B cell (primary cell): ENCODE results near the gene RING1. TPM values are rescaled to one million over a fixed set of nuclear protein-coding genes. Genes with fewer than 3 reads are reported as not detected.

Source experiments
- ATAC-seq: fragments of 200-7000 bp; cut with Tn5 transposase; one replicate; pipeline ENCODE4 v1.10.0; 2021; ENCODE audit warnings: low read depth, mild to moderate bottlenecking, moderate number of reproducible peaks, moderate library complexity
- CTCF ChIA-PET: fragments of 350-600 bp; sonication (Branson Sonifier 250); formaldehyde crosslinking; loops from one replicate; lab custom pipeline; 2021; ENCODE audit warnings: antibody characterized with exemption, inconsistent platforms; lab: Charles Lee
- POLR2A ChIA-PET: fragments of 350-600 bp; sonication (Branson Sonifier 250); formaldehyde crosslinking; loops from one replicate; lab custom pipeline; 2021; ENCODE audit warnings: antibody characterized with exemption; lab: Charles Lee
- DNase-seq: peaks from one replicate; pipeline ENCODE4 v3.0.0; 2013
- H2AFZ ChIP-seq: 2 replicates; pipeline ENCODE4 v1.6.1; 2012; ENCODE audit warnings: mild to moderate bottlenecking, low read depth, low read length; ENCODE audit not compliant: insufficient read depth, poor library complexity, severe bottlenecking
- H3K27ac ChIP-seq, 2 donors: 1 replicate in 1 of 2; 2 replicates in 1 of 2; pipeline ENCODE4 v1.5.1; 2012 to 2013; ENCODE audit warnings: low read length in 2 of 2, mild to moderate bottlenecking in 2 of 2, moderate library complexity in 1 of 2
- H3K27me3 ChIP-seq, 4 experiments: fragments of 200-600 bp in 1 of 4; sonication (generic) in 1 of 4; replicated peaks in 1 of 4; 1 replicate in 2 of 4; 2 replicates in 2 of 4; pipeline versions ENCODE4 v1.6.1 to v1.7.0; 2013 to 2016; ENCODE audit warnings: low read length in 3 of 4, mild to moderate bottlenecking in 2 of 4, mixed read lengths in 1 of 4, moderate library complexity in 1 of 4; ENCODE audit not compliant: insufficient read depth in 4 of 4, control insufficient read depth in 3 of 4; ENCODE audit errors: control extremely low read depth in 1 of 4
- H3K36me3 ChIP-seq, 2 experiments: replicated peaks in 1 of 2; 1 replicate in 1 of 2; 2 replicates in 1 of 2; pipeline versions ENCODE4 v1.6.1 to v1.7.1; 2013; ENCODE audit warnings: low read length in 1 of 2; ENCODE audit not compliant: insufficient read depth in 2 of 2, control insufficient read depth in 1 of 2; ENCODE audit errors: control extremely low read depth in 1 of 2, extremely low read depth in 1 of 2
- H3K4me1 ChIP-seq, 2 donors: fragments of 200-600 bp in 1 of 2; sonication (generic) in 1 of 2; 1 replicate in 1 of 2; 2 replicates in 1 of 2; pipeline versions ENCODE4 v1.5.1 to v1.6.1; 2013 to 2017; ENCODE audit warnings: low read length in 2 of 2; ENCODE audit not compliant: control insufficient read depth in 2 of 2, insufficient read depth in 2 of 2
- H3K4me2 ChIP-seq: replicated peaks from 2 replicates; pipeline ENCODE3; 2012; ENCODE audit warnings: mild to moderate bottlenecking, low read depth, low read length; ENCODE audit not compliant: poor library complexity, severe bottlenecking
- H3K4me3 ChIP-seq, 5 experiments: fragments of 200-600 bp in 1 of 5; sonication (generic) in 1 of 5; 1 replicate in 3 of 5; 2 replicates in 2 of 5; pipeline versions ENCODE4 v1.5.1 to v1.7.0; 2011 to 2016; ENCODE audit warnings: low read length in 4 of 5, mild to moderate bottlenecking in 4 of 5, low read depth in 2 of 5, control low read depth in 1 of 5, moderate library complexity in 1 of 5; ENCODE audit not compliant: insufficient read depth in 1 of 5; ENCODE audit errors: control extremely low read depth in 1 of 5, extremely low read depth in 1 of 5
- H3K79me2 ChIP-seq: fragments of 200-600 bp; sonication (generic); one replicate; pipeline ENCODE4 v1.6.0; 2016; ENCODE audit warnings: low read length; ENCODE audit not compliant: control insufficient read depth, insufficient read depth
- H3K9ac ChIP-seq: fragments of 200-600 bp; sonication (generic); 2 replicates; pipeline ENCODE4 v1.6.1; 2017; ENCODE audit warnings: mild to moderate bottlenecking, low read length, moderate library complexity
- H3K9me3 ChIP-seq, 3 donors: one replicate each; pipeline versions ENCODE4 v1.6.1 to v1.7.1; 2013; ENCODE audit warnings: low read length in 2 of 3; ENCODE audit not compliant: control insufficient read depth in 2 of 3, insufficient read depth in 1 of 3; ENCODE audit errors: control extremely low read depth in 1 of 3
- H4K20me1 ChIP-seq: 2 replicates; pipeline ENCODE4 v1.6.0; 2012; ENCODE audit warnings: mild to moderate bottlenecking, low read length; ENCODE audit not compliant: insufficient read depth, control insufficient read depth, poor library complexity, severe bottlenecking
- H3K27ac Mint-ChIP-seq: one replicate; pipeline ENCODE4 v1.8.0; 2021; ENCODE audit warnings: mixed read lengths
- H3K27me3 Mint-ChIP-seq: one replicate; pipeline ENCODE4 v1.8.0; 2021; ENCODE audit warnings: mixed read lengths
- H3K4me1 Mint-ChIP-seq: one replicate; pipeline ENCODE4 v1.8.0; 2021; ENCODE audit warnings: mixed read lengths
- H3K4me3 Mint-ChIP-seq: one replicate; pipeline ENCODE4 v1.8.0; 2021; ENCODE audit warnings: mixed read lengths
- H3K9me3 Mint-ChIP-seq: one replicate; pipeline ENCODE4 v1.8.0; 2022; ENCODE audit warnings: mixed read lengths; ENCODE audit not compliant: insufficient read depth
- CTCF ChIP-seq: fragments of 200-600 bp; IDR thresholded peaks from one replicate; pipeline ENCODE4 v1.8.0; 2022; ENCODE audit warnings: antibody characterized with exemption, mild to moderate bottlenecking
- EZH2 ChIP-seq: IDR thresholded peaks from 2 replicates; pipeline ENCODE4 v1.6.1; 2012; ENCODE audit warnings: borderline replicate concordance, low read depth, mild to moderate bottlenecking, moderate library complexity, low read length; ENCODE audit not compliant: insufficient read depth, poor library complexity, severe bottlenecking
- WGBS: methylation state at CpG from one replicate; pipeline ENCODE4 v1.1.5; 2013; ENCODE audit warnings: missing lambda C conversion rate; ENCODE audit not compliant: insufficient coverage; 5-methylcytosine and 5-hydroxymethylcytosine counted together
- intact Hi-C: fragments of 100-400 bp; cut with micrococcal nuclease; formaldehyde crosslinking; loops from one replicate; pipeline ENCODE4 v1.10.0; 2022
- polyA plus RNA-seq: library from polyadenylated mRNA; depleted of rRNA; stranded (reverse); fragments of >200 nt; gene quantifications from 2 replicates; pipeline ENCODE4 v1.2.3, GENCODE V29; 2012
- total RNA-seq, 2 donors: library from RNA; stranded (reverse); fragments of 120-200 nt in 1 of 2; gene quantifications; 1 replicate in 1 of 2; 2 replicates in 1 of 2; pipeline versions ENCODE4 v1.2.3 to v1.2.4, GENCODE V29; 2013 to 2022

Gene RING1
- total and polyA plus RNA-seq, 2 donors (not counting 1 experiment from before 2014, with no cell fraction given) = 37.1 to 44.2 TPM

DNA sequence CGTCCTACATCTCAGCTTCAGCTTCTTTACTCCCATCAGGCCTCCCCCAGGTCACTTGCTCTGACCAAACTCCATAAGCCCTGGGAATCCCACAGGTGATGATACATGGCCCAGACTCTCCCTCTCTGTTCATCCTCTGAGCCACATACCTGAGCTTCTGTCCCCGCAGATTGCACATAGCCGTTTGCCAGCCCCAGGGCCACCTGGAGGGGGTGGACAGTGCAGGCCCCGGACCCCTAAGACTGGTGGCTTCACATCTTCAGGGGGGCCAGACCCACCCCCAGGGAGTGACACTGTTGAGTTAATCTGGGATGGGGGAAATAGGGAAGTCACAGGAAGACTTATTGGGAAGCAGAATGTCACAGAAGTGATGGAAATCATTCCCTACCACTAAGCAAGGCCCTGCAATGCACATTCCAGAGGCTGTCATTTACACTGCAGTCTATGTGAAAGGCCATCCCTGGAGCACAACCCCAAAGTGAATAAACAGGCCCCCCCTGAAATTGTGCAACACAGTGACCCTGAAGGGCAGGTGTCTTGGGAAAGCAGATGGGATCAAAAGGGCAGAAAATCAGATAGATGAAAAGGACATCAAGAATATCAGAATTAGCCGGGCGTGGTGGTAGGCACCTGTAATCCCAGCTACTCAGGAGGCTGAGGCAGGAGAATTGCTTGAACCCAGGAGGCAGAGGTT lies 10.0 kb upstream of the RING1 start:
- Histone ChIP-seq H3K9ac (no peak overlapping the region), H3K4me3 (no peak overlapping the region), H3K79me2 (peaks cover 51% of the 10 kb centered on the region), H3K36me3 (peaks cover 0 to 51% of the 10 kb centered on the region in 2 experiments), H4K20me1 (peaks cover 25% of the 10 kb centered on the region), H3K4me2 (peak overlapping the region; percentile 78), H3K4me1 (peaks cover 23 to 42% of the 10 kb centered on the region in 2 donors), H3K9me3 (no peaks in the 10 kb centered on the region), H3K27ac (no peak overlapping the region), H2AFZ (no peak overlapping the region), H3K27me3 (no peaks in the 10 kb centered on the region)
- intact Hi-C loops = no loop called here
- Mint-ChIP-seq H3K4me1 (peaks cover 61% of the 10 kb centered on the region), H3K27ac (no peak overlapping the region), H3K4me3 (peak overlapping the region; percentile 81), H3K27me3 (no peaks in the 10 kb centered on the region), H3K9me3 (no peaks in the 10 kb centered on the region)
- CTCF ChIA-PET = interaction anchor here (0.7 to 2.5 kb wide), 15 partner anchors 9 to 206 kb away, joined by 3 to 14 read pairs (median 4); partner anchors contain the start of genes HLA-DOA, RING1, RPS18 and VPS52
- POLR2A ChIA-PET = interaction anchor here (0.6 to 1.4 kb wide), 6 partner anchors 10 to 165 kb away, joined by 3 to 8 read pairs (median 6); partner anchors contain the start of genes RING1 and ZBTB22
- DNase-seq (no peak), ATAC-seq (no peak)
- 100% methylated on average over 3 of the region's 6 CpGs for whole genome bisulfite sequencing
- TF ChIP-seq EZH2 (no peak), CTCF (no peak)
